8988T (cell line): ENCODE results near the gene STN1.

Experiments
- DNase-seq: peaks from one replicate; pipeline ENCODE4 v3.0.0; 2011

STN1 gene

GRCh38 chr10:103839872-103840739 lies 77.9 kb downstream of the STN1 start:
- no peak for DNase-seq

- no peak for DNase-seq
Observed at GRCh38 chr10:103839519-103839871, 78.5 kb downstream of the STN1 start.

GRCh38 chr10:103838862-103839518 lies 79.0 kb downstream of the STN1 start:
- DNase-seq: no peak

GRCh38 chr10:103838070-103838395 lies 80.0 kb downstream of the STN1 start:
- no peak for DNase-seq

GRCh38 chr10:103837370-103838069 lies 80.5 kb downstream of the STN1 start:
- no peak for DNase-seq

GRCh38 chr10:103836861-103837260 lies 81.1 kb downstream of the STN1 start:
- no peak for DNase-seq

- no peak for DNase-seq
Observed at GRCh38 chr10:103836273-103836672, 81.7 kb downstream of the STN1 start.

- no peak for DNase-seq
Observed at GRCh38 chr10:103835096-103836050, 82.6 kb downstream of the STN1 start.

GRCh38 chr10:103834436-103835095 lies 83.4 kb downstream of the STN1 start:
- DNase-seq: no peak

GRCh38 chr10:103833731-103834365 lies 84.1 kb downstream of the STN1 start:
- no peak for DNase-seq

GRCh38 chr10:103832806-103833205 lies 85.2 kb downstream of the STN1 start:
- DNase-seq: no peak
